WTC11 (cell line): ENCODE measurements around the gene TEKTIP1. TPM values are rescaled to one million over a fixed set of nuclear protein-coding genes. Genes with fewer than 3 reads are reported as not detected.
"Not testable (repeated sequence)": the region's sequence is repeated elsewhere in the genome, so short reads cannot be mapped to it uniquely, and the experiment has no call there.

Source experiments
- ATAC-seq: fragments of 200-7000 bp; cut with Tn5 transposase; 2 replicates; pipeline ENCODE4 v1.10.0; 2021; ENCODE audit warnings: mild to moderate bottlenecking, moderate library complexity
- CTCF ChIA-PET: fragments of 300-600 bp; sonication (Branson Sonifier 250); formaldehyde crosslinking; loops from one replicate; lab custom pipeline; 2021; ENCODE audit warnings: antibody characterized with exemption; lab: Charles Lee
- POLR2A ChIA-PET: fragments of 350-600 bp; sonication (Branson Sonifier 250); formaldehyde crosslinking; loops from one replicate; lab custom pipeline; 2021; ENCODE audit warnings: antibody characterized with exemption; lab: Charles Lee
- DNase-seq: peaks from one replicate; pipeline ENCODE4 v3.0.0; 2021; ENCODE audit warnings: low spot score
- H3K27ac Mint-ChIP-seq: 2 replicates; pipeline ENCODE4 v1.8.0; 2021; ENCODE audit warnings: mixed read lengths
- H3K27me3 Mint-ChIP-seq: 2 replicates; pipeline ENCODE4 v1.8.0; 2021; ENCODE audit warnings: low read depth, mild to moderate bottlenecking, moderate library complexity, mixed read lengths
- H3K36me3 Mint-ChIP-seq: 2 replicates; pipeline ENCODE4 v1.8.0; 2021; ENCODE audit warnings: mixed read lengths
- H3K4me1 Mint-ChIP-seq: 2 replicates; pipeline ENCODE4 v1.8.0; 2022; ENCODE audit warnings: mixed read lengths
- H3K4me3 Mint-ChIP-seq: 2 replicates; pipeline ENCODE4 v1.8.0; 2021; ENCODE audit warnings: mild to moderate bottlenecking, moderate library complexity, mixed read lengths
- H3K9me3 Mint-ChIP-seq: 2 replicates; pipeline ENCODE4 v1.8.0; 2021; ENCODE audit warnings: mixed read lengths
- ATF3 ChIP-seq: sonication (generic); formaldehyde crosslinking; conservative IDR thresholded peaks from 2 replicates; pipeline ENCODE4 v1.8.1; 2022; ENCODE audit warnings: mild to moderate bottlenecking, missing genetic modification reagents
- ATF6 ChIP-seq: sonication (generic); formaldehyde crosslinking; IDR thresholded peaks from 2 replicates; pipeline ENCODE4 v1.8.1; 2023; ENCODE audit warnings: mild to moderate bottlenecking, missing genetic modification reagents
- CREM ChIP-seq: sonication (generic); formaldehyde crosslinking; IDR thresholded peaks from 2 replicates; pipeline ENCODE4 v1.8.1; 2022; ENCODE audit warnings: mild to moderate bottlenecking, missing genetic modification reagents, moderate library complexity
- CTCF ChIP-seq: fragments of 200-600 bp; IDR thresholded peaks from 2 replicates; pipeline ENCODE4 v1.8.0; 2022; ENCODE audit warnings: antibody characterized with exemption
- E2F4 ChIP-seq: sonication (generic); formaldehyde crosslinking; IDR thresholded peaks from 2 replicates; pipeline ENCODE4 v1.8.1; 2022; ENCODE audit warnings: low read depth, mild to moderate bottlenecking, moderate library complexity, missing genetic modification reagents, borderline replicate concordance
- ETV6 ChIP-seq: sonication (generic); formaldehyde crosslinking; IDR thresholded peaks from 2 replicates; pipeline ENCODE4 v1.8.1; 2022; ENCODE audit warnings: mild to moderate bottlenecking, missing genetic modification reagents
- FOXP4 ChIP-seq: sonication (generic); formaldehyde crosslinking; IDR thresholded peaks from 2 replicates; pipeline ENCODE4 v1.8.0; 2022; ENCODE audit warnings: mild to moderate bottlenecking, missing genetic modification reagents
- IRF2 ChIP-seq: sonication (generic); formaldehyde crosslinking; IDR thresholded peaks from 2 replicates; pipeline ENCODE4 v1.8.0; 2022; ENCODE audit warnings: low read depth, missing genetic modification reagents, borderline replicate concordance
- JAZF1 ChIP-seq: fragments of 250-450 bp; sonication (Bioruptor Pico); IDR thresholded peaks from 2 replicates; pipeline ENCODE4 v1.9.0; 2021; ENCODE audit warnings: moderate library complexity, mild to moderate bottlenecking, inconsistent platforms
- JUN ChIP-seq: sonication (generic); formaldehyde crosslinking; IDR thresholded peaks from 2 replicates; pipeline ENCODE4 v1.8.0; 2023; ENCODE audit warnings: mild to moderate bottlenecking, missing genetic modification reagents
- KAT7 ChIP-seq: sonication (generic); formaldehyde crosslinking; IDR thresholded peaks from 2 replicates; pipeline ENCODE4 v1.8.1; 2023; ENCODE audit warnings: missing genetic modification reagents, mild to moderate bottlenecking, borderline replicate concordance
- MLX ChIP-seq: sonication (generic); formaldehyde crosslinking; IDR thresholded peaks from 2 replicates; pipeline ENCODE4 v1.8.1; 2023; ENCODE audit warnings: mild to moderate bottlenecking, missing genetic modification reagents, moderate library complexity
- RORB ChIP-seq: fragments of 250-450 bp; sonication (Bioruptor Pico); IDR thresholded peaks from 2 replicates; pipeline ENCODE4 v1.9.0; 2021; ENCODE audit warnings: mild to moderate bottlenecking
- TCF7 ChIP-seq: sonication (generic); formaldehyde crosslinking; IDR thresholded peaks from 2 replicates; pipeline ENCODE4 v1.8.0; 2022; ENCODE audit warnings: mild to moderate bottlenecking, low read depth, missing genetic modification reagents, moderate library complexity
- TEAD4 ChIP-seq: sonication (generic); formaldehyde crosslinking; IDR thresholded peaks from 2 replicates; pipeline ENCODE4 v1.8.0; 2022; ENCODE audit warnings: mild to moderate bottlenecking, missing genetic modification reagents
- ZNF317 ChIP-seq: sonication (generic); formaldehyde crosslinking; IDR thresholded peaks from 2 replicates; pipeline ENCODE4 v1.8.1; 2023; ENCODE audit warnings: low read depth, mild to moderate bottlenecking, moderate library complexity, missing genetic modification reagents, borderline replicate concordance
- ZSCAN18 ChIP-seq: fragments of 250-450 bp; sonication (Bioruptor Pico); IDR thresholded peaks from 2 replicates; pipeline ENCODE4 v2.1.2; 2022; ENCODE audit warnings: mild to moderate bottlenecking, moderate library complexity
- total RNA-seq: library from RNA; stranded (reverse); gene quantifications from 3 replicates; pipeline ENCODE4 v1.2.3, GENCODE V29; 2021

The TEKTIP1 gene
- total RNA-seq, 1 experiment from 2014 or later = 6.3 TPM

- Mint-ChIP-seq H3K9me3 (no peaks in the 10 kb centered on the region), H3K4me1 (no peaks in the 10 kb centered on the region), H3K4me3 (no peak overlapping the region), H3K27ac (no peak overlapping the region), H3K27me3 (no peaks in the 10 kb centered on the region), H3K36me3 (peaks cover 22% of the 10 kb centered on the region)
- ChIA-PET POLR2A (interaction anchor here (0.6 kb wide), 1 partner anchor 352 kb away, joined by 3 read pairs; no protein-coding TSS in a partner anchor), CTCF (no interaction called here)
- DNase-seq = no peak
- TF ChIP-seq JUN (CRISPR knock-in tag) (no peak), E2F4 (CRISPR knock-in tag) (no peak), ATF6 (no peak), ZNF317 (no peak), FOXP4 (CRISPR knock-in tag) (no peak), MLX (no peak), KAT7 (CRISPR knock-in tag) (no peak), RORB (CRISPR knock-in tag) (no peak), CTCF (no peak), IRF2 (CRISPR knock-in tag) (no peak), JAZF1 (CRISPR knock-in tag) (no peak), TCF7 (no peak), ZSCAN18 (no peak), TEAD4 (no peak), CREM (CRISPR knock-in tag) (no peak), ATF3 (CRISPR knock-in tag) (no peak), ETV6 (no peak)
- no peak for ATAC-seq
Measured at GRCh38 chr19:3528539-3529211, 10.3 kb upstream of the TEKTIP1 start.

GRCh38 chr19:3529299-3529698, 9.7 kb upstream of the TEKTIP1 start:
- ATAC-seq, H3K27me3 Mint-ChIP-seq, H3K9me3 Mint-ChIP-seq, POLR2A ChIA-PET, H3K4me1 Mint-ChIP-seq, H3K4me3 Mint-ChIP-seq, H3K27ac Mint-ChIP-seq, DNase-seq, CTCF ChIA-PET: not testable (repeated sequence)
- H3K36me3 Mint-ChIP-seq = peaks cover 21% of the 10 kb centered on the region
